IMR-90 (cell line): ENCODE data around the gene FNTB. TPM values are rescaled to one million over a fixed set of nuclear protein-coding genes. Genes with fewer than 3 reads are reported as not detected.
A peak's percentile ranks its signal among the peaks of the same experiment; 100 is the strongest.

ENCODE experiments used
- ATAC-seq: fragments of 200-7000 bp; cut with Tn5 transposase; 2 replicates; pipeline ENCODE4 v1.9.1; 2020; ENCODE audit warnings: low read depth, mild to moderate bottlenecking, moderate library complexity
- BruUV-seq: library from RNA; stranded (reverse); fragments of 400-500 nt; replicated peaks from 2 replicates; lab custom pipeline; 2021; lab: Mats Ljungman, UMichigan
- CTCF ChIA-PET: fragments of 300-600 bp; formaldehyde crosslinking; extraction: SDS; loops from one replicate; lab custom pipeline; 2021; ENCODE audit warnings: antibody characterized with exemption; lab: Yijun Ruan, JAX
- POLR2A ChIA-PET: fragments of 300-600 bp; sonication (Branson Sonifier 250); formaldehyde crosslinking; loops from one replicate; lab custom pipeline; 2022; ENCODE audit warnings: antibody characterized with exemption; ENCODE audit not compliant: unreplicated experiment; lab: Charles Lee
- DNase-seq: peaks from one replicate; pipeline ENCODE4 v3.0.0; 2013
- H2AFZ ChIP-seq: replicated peaks from 2 replicates; pipeline ENCODE3; 2013; ENCODE audit warnings: low read length, mild to moderate bottlenecking; ENCODE audit not compliant: poor library complexity
- H2AK5ac ChIP-seq: 2 replicates; pipeline ENCODE4 v1.6.1; 2013; ENCODE audit warnings: low read depth, low read length, inconsistent platforms
- H2AK9ac ChIP-seq: replicated peaks from 2 replicates; pipeline ENCODE3; 2013; ENCODE audit warnings: mild to moderate bottlenecking, low read depth, low read length, moderate library complexity; ENCODE audit not compliant: poor library complexity
- H2BK120ac ChIP-seq: 2 replicates; pipeline ENCODE4 v1.6.1; 2013; ENCODE audit warnings: low read depth, low read length, inconsistent platforms
- H2BK15ac ChIP-seq: 3 replicates; pipeline ENCODE4 v1.6.1; 2013; ENCODE audit warnings: low read depth, low read length, inconsistent platforms
- H2BK20ac ChIP-seq: 2 replicates; pipeline ENCODE4 v1.6.1; 2013; ENCODE audit warnings: low read depth, mild to moderate bottlenecking, inconsistent platforms, low read length, moderate library complexity
- H2BK5ac ChIP-seq: 2 replicates; pipeline ENCODE4 v1.6.1; 2013; ENCODE audit warnings: mild to moderate bottlenecking, low read depth, low read length, inconsistent platforms; ENCODE audit not compliant: poor library complexity, severe bottlenecking
- H3K14ac ChIP-seq: replicated peaks from 2 replicates; pipeline ENCODE4 v1.6.1; 2013; ENCODE audit warnings: low read depth, low read length, inconsistent platforms
- H3K18ac ChIP-seq: 2 replicates; pipeline ENCODE4 v1.6.1; 2013; ENCODE audit warnings: low read depth, low read length, control low read depth
- H3K23ac ChIP-seq: 2 replicates; pipeline ENCODE4 v1.6.1; 2013; ENCODE audit warnings: low read depth, low read length, inconsistent platforms
- H3K27ac ChIP-seq: 2 replicates; pipeline ENCODE4 v1.5.1; 2013; ENCODE audit warnings: mild to moderate bottlenecking, control low read depth, low read length; ENCODE audit not compliant: insufficient read depth
- H3K27me3 ChIP-seq: 2 replicates; pipeline ENCODE4 v1.6.1; 2013; ENCODE audit warnings: low read length; ENCODE audit not compliant: control insufficient read depth, insufficient read depth
- H3K36me3 ChIP-seq: 2 replicates; pipeline ENCODE4 v1.6.1; 2013; ENCODE audit warnings: low read length, mixed read lengths; ENCODE audit not compliant: control insufficient read depth, insufficient read depth
- H3K4ac ChIP-seq: 2 replicates; pipeline ENCODE4 v1.6.1; 2013; ENCODE audit warnings: low read depth, low read length, inconsistent platforms
- H3K4me1 ChIP-seq: 2 replicates; pipeline ENCODE4 v1.6.1; 2013; ENCODE audit warnings: low read length, mixed read lengths; ENCODE audit not compliant: control insufficient read depth, insufficient read depth
- H3K4me2 ChIP-seq: 2 replicates; pipeline ENCODE4 v1.6.1; 2013; ENCODE audit warnings: low read depth, mild to moderate bottlenecking, control low read depth, low read length, moderate library complexity
- H3K4me3 ChIP-seq: 2 replicates; pipeline ENCODE4 v1.5.1; 2013; ENCODE audit warnings: low read depth, mild to moderate bottlenecking, control low read depth, low read length, moderate library complexity; ENCODE audit not compliant: insufficient read depth
- H3K56ac ChIP-seq: 2 replicates; pipeline ENCODE4 v1.6.1; 2013; ENCODE audit warnings: low read length, inconsistent platforms; ENCODE audit not compliant: insufficient read depth; ENCODE audit errors: extremely low read depth
- H3K79me1 ChIP-seq, 2 experiments: 2 replicates each; pipeline ENCODE4 v1.6.1; 2013; ENCODE audit warnings: low read length in 2 of 2, inconsistent platforms in 1 of 2, low read depth in 1 of 2
- H3K9ac ChIP-seq: 2 replicates; pipeline ENCODE4 v1.6.1; 2013; ENCODE audit warnings: low read depth, low read length, control low read depth
- H3K9me1 ChIP-seq: 2 replicates; pipeline ENCODE4 v1.6.1; 2013; ENCODE audit warnings: low read length, inconsistent platforms; ENCODE audit not compliant: insufficient read depth
- H3K9me3 ChIP-seq: 2 replicates; pipeline ENCODE4 v1.6.1; 2013; ENCODE audit warnings: low read length; ENCODE audit not compliant: control insufficient read depth, insufficient read depth
- H4K20me1 ChIP-seq: 2 replicates; pipeline ENCODE4 v1.6.1; 2013; ENCODE audit warnings: low read length, inconsistent platforms; ENCODE audit not compliant: insufficient read depth
- H4K5ac ChIP-seq: 2 replicates; pipeline ENCODE4 v1.6.1; 2013; ENCODE audit warnings: mild to moderate bottlenecking, low read depth, low read length, control low read depth
- H4K8ac ChIP-seq, 2 experiments: 2 replicates each; pipeline ENCODE4 v1.6.1; 2013; ENCODE audit warnings: low read depth in 2 of 2, low read length in 2 of 2, control low read depth in 1 of 2, inconsistent platforms in 1 of 2
- H4K91ac ChIP-seq: 2 replicates; pipeline ENCODE4 v1.6.1; 2013; ENCODE audit warnings: low read depth, low read length, inconsistent platforms; ENCODE audit not compliant: insufficient read depth
- POLR2A ChIP-seq: IDR thresholded peaks from 2 replicates; pipeline ENCODE4 v1.6.1; 2012; ENCODE audit warnings: mild to moderate bottlenecking, low read depth, low read length
- WGBS, 2 experiments: methylation state at CpG; one replicate each; pipeline versions ENCODE4 v1.1.5 to v1.1.7; 2013; ENCODE audit warnings: missing lambda C conversion rate in 2 of 2; ENCODE audit not compliant: insufficient read length in 1 of 2; ENCODE audit errors: extremely low coverage in 2 of 2; 5-methylcytosine and 5-hydroxymethylcytosine counted together
- dilution Hi-C: fragments of 300-500 bp; cut with HindIII; formaldehyde crosslinking; loops from one replicate; pipeline ENCODE4 v1.14.3; 2018; ENCODE audit warnings: low sequenced_read_pairs; ENCODE audit not compliant: unreplicated experiment
- in situ Hi-C: fragments of 300-500 bp; cut with MboI; formaldehyde crosslinking; loops from 3 replicates; pipeline ENCODE4 v1.14.3; 2019; ENCODE audit warnings: low sequenced_read_pairs, inconsistent platforms, mixed read lengths
- intact Hi-C: fragments of 100-400 bp; cut with micrococcal nuclease; formaldehyde crosslinking; loops from 2 replicates; pipeline ENCODE4 v1.10.0; 2022
- polyA plus RNA-seq, 3 experiments: library from polyadenylated mRNA; depleted of rRNA; stranded (reverse); fragments of >200 nt; gene quantifications; 2 replicates each; pipeline ENCODE4 v1.2.3, GENCODE V29; 2012; ENCODE audit warnings: low replicate concordance in 1 of 3
- total RNA-seq: library from RNA; depleted of rRNA; stranded (reverse); fragments of >200 nt; gene quantifications from 2 replicates; pipeline ENCODE4 v1.2.3, GENCODE V29; 2012

The FNTB gene
- total and polyA plus RNA-seq, 2 of the 4 experiments (the other 2 are of a cell fraction): 9.9 to 18.5 TPM

- Histone ChIP-seq H3K4me2 (no peak overlapping the region), H3K27me3 (no peaks in the 10 kb centered on the region), H2AK5ac (no peak overlapping the region), H3K9me3 (no peaks in the 10 kb centered on the region), H4K20me1 (peaks cover 11% of the 10 kb centered on the region; the same call in 1 of the 2 replicates), H3K56ac (no peak overlapping the region), H4K8ac (no peak overlapping the region), H3K4me3 (no peak overlapping the region), H3K36me3 (peaks cover 45% of the 10 kb centered on the region), H2AFZ (no peak overlapping the region), H4K91ac (no peak overlapping the region), H2BK15ac (no peak overlapping the region), H2BK120ac (no peak overlapping the region), H3K9me1 (peaks cover 3% of the 10 kb centered on the region; the same call in 1 of the 2 replicates), H3K18ac (no peak overlapping the region), H3K9ac (no peak overlapping the region), H3K4me1 (0 out of 2 replicates have a peak, but pooled peaks cover 2% of the 10 kb centered on the region), H2BK5ac (no peak overlapping the region), H3K27ac (no peak overlapping the region), H4K5ac (no peak overlapping the region), H3K14ac (no peak overlapping the region), H3K23ac (no peak overlapping the region), H2AK9ac (no peak overlapping the region), H3K79me1 (peaks cover 32 to 69% of the 10 kb centered on the region in 2 experiments), H3K4ac (no peak overlapping the region), H2BK20ac (no peak overlapping the region)
- DNase-seq: peak; percentile 22
- POLR2A ChIA-PET: no interaction called here
- intact Hi-C loops: no loop called here
- WGBS, 2 experiments: 100% methylated on average over 1 of the region's 2 CpGs; no CpG with 5 or more reads in 1 of the 2 experiments
- BruUV-seq: no TSS peak
- no peak for TF ChIP-seq POLR2A
- no peak; the same call in 1 of the 2 replicates for ATAC-seq
- CTCF ChIA-PET: no interaction called here
- in situ Hi-C loops: no loop called here
- dilution Hi-C loops: no loop called here
Observed at GRCh38 chr14:65080960-65081747, 94.5 kb downstream of the FNTB start.
